ENCODE measurements around the gene CARS2.
"Not testable (repeated sequence)": the region's sequence is repeated elsewhere in the genome, so short reads cannot be mapped to it uniquely, and the experiment has no call there.

Gene CARS2, protein sequence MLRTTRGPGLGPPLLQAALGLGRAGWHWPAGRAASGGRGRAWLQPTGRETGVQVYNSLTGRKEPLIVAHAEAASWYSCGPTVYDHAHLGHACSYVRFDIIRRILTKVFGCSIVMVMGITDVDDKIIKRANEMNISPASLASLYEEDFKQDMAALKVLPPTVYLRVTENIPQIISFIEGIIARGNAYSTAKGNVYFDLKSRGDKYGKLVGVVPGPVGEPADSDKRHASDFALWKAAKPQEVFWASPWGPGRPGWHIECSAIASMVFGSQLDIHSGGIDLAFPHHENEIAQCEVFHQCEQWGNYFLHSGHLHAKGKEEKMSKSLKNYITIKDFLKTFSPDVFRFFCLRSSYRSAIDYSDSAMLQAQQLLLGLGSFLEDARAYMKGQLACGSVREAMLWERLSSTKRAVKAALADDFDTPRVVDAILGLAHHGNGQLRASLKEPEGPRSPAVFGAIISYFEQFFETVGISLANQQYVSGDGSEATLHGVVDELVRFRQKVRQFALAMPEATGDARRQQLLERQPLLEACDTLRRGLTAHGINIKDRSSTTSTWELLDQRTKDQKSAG

DNA sequence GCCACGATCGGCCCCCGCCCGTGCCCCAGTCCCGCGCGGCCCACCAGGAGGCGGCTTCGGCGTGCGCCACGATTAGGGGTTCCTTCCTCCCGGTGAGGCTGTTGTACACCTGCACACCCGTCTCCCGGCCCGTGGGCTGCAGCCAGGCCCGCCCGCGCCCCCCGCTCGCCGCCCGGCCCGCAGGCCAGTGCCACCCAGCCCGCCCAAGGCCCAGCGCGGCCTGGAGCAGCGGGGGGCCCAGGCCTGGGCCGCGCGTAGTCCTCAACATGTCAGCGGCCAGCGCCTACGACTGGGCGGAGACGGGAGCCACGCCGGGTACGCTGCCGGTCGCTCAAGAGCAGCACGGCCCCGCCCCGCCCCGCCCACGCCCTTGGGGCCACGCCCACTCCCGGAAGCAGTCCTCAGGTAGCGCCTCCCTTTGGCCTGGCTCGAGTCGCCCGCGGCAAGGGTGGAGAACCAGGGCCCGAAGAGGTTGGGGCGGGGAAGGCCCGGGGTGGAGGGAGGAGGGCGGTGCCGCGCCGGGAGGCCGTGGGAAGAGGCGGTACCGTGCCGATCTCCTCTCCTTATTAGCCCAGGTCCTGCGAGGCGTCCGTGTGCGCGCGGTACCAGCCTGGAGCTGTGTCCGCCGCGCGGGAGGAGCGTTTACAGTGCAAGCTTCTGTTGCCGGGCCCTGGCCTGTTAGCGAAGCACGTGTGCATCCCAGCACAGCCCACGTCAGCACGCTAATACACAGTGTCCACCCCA lies at the start of gene CARS2:
CARS2 (minus strand) TSS at position 291 of the 744 bp plus-strand sequence; CDS start at position 268, 23 bp downstream.
- peak; percentile 49 to 82 for DNase-seq

DNA sequence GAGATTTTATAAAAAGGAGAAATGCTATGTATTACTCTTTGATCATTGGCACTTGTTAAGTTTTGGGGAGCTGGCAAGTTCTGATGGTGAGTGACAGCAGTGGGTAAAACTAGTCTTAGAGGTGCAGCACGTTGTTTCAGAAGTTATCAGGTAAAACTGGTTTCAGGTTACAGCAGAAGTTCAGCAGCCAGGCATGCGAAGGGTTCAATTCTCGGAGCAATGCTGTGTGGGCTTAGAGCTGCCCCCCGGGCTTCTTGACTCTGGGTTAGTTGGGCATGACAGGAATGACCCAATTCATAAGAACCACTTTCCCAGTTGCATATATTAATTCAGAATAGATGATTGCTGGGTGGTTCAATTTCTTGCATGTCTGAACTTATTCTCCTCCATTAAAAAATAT lies 42.4 kb upstream of the CARS2 start:
- no peak for DNase-seq

DNA sequence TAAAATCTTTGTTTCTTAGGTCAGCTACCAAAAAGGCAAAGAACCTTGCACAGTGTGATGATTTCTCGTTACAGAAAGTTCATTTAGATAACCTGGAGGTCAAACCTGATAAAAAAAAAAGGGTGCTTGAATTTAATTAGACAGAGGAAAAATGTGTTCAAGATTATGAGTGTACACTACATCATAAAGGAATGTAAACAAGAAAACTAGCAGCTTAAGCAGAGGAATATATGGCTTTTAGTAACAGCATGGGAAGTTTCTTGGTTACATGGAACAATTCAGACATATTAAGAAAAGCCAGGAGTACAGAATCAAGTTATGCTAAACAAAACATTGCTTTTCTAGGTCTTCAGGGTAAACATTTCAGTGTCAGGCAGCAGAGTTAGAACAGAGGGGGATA lies 40.5 kb upstream of the CARS2 start:
- DNase-seq: no peak

DNA sequence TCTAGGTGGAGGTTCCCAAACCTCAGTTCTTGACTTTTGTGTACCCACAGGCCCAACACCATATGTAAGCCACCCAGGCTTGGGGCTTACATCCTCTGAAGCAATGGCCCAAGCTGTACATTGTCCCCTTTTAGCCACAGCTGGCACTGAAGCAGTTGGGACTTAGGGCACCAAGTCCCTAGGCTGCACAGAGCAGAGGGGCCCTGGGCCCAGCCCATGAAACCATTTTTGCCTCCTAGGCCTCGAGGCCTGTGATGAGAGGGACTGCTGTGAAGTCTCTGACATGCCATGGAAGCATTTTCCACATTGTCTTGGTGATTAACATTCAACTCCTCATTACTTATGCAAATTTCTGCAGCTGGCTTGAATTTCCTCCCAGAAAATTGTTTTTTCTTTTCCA lies 37.8 kb upstream of the CARS2 start:
- DNase-seq: no peak

DNA sequence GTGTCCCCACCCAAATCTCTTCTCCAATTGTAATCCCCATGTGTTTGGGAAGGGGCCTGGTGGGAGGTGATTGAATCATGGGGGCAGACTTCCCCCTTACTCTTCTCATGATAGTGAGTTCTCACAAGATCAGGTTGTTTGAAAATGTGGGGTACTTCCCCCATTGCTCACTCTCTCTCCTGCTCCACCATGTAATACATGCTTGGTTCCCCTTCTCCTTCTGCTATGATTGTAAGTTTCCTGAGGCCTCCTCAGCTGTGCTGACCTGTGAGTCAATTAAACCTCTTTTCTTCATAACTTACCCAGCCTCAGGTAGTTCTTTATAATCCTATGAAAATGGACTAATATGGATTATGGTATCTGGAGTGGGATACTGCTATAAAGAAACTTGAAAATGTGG lies 31.6 kb upstream of the CARS2 start:
- no peak for DNase-seq

DNA sequence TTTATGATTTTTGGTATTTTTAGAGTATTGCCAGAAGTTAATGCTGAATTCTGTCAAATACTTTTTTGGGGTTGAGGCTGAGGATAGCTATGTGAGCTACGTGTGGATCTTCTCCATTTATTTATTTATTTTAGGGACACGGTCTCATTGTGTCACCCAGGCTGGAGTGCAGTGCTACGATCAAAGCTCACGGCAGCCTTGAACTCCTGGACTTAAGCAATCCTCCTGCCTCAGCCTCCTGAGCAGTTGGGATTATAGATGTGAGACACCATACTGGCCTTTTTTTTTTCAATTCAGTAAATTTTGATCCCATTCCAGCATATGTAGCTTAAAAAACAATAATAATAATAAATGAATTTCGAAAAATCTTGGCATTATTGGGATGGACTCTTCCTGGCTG lies 28.6 kb upstream of the CARS2 start:
- no peak for DNase-seq

DNA sequence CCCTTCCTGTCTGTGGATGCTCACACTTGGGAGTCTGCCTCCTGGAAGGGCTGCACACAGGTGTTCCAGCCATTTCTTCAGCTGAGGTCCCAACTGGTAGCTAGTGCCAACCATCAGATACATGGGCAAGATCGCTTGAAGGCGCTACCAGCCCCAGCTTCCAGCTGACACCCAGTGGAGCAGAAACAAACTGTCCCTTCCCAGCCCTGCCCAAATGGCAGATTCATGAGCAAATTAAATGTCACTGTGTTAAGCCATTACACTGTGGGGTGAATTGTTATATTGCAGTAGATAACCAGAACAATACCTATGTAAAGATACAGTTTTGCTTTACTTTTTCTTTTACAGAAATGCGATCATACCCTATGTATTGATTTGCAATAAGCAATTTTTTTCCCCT lies 25.2 kb upstream of the CARS2 start:
- DNase-seq: no peak

DNA sequence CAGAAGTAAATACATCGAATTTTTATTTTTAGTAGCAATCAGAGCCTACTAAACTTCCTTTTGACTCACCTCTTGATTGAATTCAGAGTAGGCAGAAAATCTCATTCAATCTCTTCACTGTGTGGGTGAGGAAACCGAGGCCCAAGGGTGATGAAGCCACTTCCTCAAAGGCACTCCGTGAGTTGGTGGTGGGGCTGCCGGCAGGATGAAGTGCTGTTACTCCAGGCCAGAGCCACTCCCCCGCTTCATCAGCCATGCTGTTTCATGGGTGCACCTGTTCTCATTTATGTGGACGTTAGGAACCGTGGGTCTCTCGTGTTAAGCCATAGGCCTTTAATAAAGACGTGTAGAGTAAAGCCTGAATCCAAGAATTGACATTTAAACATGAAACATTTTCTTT lies 20.8 kb upstream of the CARS2 start:
- DNase-seq: no peak

DNA sequence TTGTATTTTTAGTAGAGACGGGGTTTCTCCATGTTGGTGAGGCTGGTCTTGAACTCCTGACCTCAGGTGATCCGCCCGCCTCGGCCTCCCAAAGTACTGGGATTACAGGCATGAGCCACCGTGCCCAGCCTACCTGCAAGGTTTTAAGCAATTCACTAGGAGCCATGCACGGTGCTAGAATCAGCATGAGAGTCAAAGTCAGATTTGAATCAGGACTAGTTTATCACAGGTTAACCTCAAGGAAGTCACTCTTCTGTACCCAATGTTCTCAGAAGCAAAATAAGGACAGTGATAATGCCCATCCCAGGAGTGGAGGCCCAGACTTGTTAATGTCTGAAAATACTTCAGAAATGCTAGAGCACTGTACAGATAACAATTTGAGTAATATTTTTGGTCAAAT lies 20.2 kb upstream of the CARS2 start:
- DNase-seq: not testable (repeated sequence)

DNA sequence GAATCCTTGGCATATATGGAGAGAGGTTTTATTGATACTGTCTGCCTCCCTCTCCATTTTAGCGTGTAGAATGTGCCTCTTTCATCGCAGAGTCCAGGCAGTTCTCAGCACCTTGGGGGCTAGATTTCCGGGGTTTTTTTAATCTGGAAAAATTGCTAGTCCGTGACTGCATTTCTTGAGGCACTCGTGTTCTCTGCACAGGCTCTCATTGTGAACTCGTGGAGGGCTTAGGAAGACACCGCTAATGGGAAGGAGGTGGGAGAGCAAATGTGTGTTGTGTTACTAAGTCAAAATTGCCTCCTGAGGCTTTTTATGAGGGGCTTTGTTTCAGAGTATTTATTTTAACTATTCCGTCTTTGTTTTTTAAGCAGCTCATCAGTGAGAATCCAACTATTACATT lies 17.7 kb upstream of the CARS2 start:
- DNase-seq: no peak

DNA sequence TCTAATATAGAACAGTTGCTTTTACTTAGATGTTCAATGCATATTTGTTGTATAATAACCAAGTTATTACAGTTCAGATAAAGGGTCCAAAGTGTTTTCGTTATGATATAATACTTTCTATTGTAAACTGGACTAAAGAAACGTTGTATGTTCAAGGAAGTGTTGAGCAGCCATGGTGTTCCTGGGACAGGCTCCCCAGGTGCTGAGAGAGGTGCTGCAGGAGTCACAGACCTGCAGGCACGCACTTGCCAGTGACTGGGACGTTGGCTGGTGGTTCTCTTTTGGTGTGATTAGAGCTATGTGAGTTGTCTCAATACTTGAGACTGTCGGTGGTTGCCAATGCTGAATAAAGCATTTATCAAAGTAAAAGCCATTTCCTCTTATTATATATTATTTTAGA lies 17.1 kb upstream of the CARS2 start:
- DNase-seq: no peak

DNA sequence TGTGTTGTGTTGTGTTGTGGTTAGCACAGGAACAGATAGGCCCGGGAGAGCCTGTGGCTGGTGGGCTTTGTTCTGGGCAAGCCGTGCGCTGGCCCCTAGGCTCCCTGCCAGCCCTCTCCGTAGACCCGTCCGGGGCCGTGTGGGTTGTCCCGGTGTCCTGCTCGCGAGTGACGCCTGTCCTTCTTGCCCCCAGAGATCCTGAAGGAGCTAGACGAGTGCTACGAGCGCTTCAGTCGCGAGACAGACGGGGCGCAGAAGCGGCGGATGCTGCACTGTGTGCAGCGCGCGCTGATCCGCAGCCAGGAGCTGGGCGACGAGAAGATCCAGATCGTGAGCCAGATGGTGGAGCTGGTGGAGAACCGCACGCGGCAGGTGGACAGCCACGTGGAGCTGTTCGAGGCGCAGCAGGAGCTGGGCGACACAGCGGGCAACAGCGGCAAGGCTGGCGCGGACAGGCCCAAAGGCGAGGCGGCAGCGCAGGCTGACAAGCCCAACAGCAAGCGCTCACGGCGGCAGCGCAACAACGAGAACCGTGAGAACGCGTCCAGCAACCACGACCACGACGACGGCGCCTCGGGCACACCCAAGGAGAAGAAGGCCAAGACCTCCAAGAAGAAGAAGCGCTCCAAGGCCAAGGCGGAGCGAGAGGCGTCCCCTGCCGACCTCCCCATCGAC lies 13.3 kb upstream of the CARS2 start:
- no peak for DNase-seq

DNA sequence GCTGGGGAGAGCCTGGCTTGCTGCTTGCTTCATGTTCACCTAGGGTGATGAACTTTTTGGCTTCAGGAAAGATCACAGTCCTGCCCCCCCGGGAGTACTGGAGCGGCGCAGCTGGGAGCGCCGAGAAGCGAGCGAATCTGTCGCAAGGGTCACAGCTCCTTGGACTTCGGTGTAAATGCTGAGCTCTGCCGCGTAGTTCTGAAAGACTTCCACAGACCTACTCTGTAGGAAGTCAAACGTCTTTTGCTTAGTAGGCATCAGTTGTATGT lies 10.3 kb upstream of the CARS2 start:
- DNase-seq: no peak

DNA sequence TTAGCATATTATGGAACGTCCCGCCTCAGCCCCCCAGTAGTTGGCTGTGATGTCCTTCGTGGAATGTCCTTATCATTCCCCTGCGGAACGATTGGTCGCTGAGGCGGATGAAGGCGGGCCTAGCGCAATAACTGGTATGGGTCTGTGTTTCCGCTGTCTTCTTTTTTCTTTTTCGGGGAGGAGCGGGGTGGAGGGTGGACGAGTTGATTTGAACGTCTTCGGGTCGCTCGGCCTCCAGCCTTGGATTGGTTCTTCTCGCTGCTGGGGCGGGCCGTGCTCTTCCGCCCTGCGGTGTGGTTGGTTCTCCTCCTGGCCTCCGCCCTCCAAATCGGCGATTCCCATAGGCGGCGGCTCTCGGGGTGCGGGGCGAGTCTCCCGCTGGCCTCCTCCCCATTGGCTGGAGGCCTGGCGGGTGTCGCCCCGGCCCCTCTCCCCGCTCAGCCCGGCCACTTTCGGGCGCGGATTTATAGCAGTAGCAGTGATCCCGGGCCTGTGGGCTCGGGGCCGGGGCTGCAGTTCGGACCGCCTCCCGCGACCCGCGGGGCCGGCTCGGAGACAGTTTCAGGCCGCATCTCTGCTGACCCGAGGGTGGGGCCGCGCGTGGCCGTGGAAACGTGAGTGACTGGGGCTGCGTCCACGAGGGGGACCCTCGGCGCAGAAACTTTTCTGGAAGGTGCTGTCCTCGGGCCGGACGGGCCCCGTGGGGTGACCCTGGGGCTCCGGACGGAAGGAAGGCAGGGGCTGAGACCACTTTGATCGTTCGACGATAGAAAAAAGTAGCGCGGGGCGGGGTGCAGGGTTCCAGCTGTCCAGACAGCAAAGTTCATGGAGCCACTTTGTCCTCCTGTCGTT lies 9.7 kb upstream of the CARS2 start:
- DNase-seq: peak; percentile 77 to 95

DNA sequence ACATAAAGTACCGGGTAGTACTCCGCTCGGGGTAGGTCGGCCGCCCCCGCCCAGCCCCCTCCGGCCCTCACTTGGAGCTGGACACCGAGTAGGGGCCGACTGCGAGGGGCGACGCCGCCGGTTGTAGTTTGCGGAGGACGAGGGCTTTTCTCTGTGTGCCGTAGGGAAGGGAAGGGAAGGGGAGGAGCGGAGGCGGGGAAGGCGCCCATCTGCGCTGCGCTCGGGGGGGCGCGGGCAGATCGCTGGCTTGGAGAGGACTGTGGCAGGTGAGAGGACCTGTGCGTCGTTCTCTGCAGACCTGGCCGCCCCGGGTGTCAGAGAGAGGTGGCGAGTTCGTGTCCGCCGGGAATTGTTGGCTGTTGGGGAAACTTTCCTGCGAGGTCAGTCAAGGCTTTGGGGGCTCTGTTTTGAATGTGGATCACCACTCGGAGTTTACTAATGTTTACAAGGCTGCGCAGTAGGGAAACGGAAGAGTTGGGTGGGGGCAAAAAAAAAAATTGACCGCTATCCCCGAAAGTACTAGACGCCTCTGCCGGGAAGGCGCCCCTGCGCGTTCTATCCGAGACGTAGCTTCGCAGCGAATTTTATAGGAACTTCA lies 9.0 kb upstream of the CARS2 start:
- DNase-seq: no peak

DNA sequence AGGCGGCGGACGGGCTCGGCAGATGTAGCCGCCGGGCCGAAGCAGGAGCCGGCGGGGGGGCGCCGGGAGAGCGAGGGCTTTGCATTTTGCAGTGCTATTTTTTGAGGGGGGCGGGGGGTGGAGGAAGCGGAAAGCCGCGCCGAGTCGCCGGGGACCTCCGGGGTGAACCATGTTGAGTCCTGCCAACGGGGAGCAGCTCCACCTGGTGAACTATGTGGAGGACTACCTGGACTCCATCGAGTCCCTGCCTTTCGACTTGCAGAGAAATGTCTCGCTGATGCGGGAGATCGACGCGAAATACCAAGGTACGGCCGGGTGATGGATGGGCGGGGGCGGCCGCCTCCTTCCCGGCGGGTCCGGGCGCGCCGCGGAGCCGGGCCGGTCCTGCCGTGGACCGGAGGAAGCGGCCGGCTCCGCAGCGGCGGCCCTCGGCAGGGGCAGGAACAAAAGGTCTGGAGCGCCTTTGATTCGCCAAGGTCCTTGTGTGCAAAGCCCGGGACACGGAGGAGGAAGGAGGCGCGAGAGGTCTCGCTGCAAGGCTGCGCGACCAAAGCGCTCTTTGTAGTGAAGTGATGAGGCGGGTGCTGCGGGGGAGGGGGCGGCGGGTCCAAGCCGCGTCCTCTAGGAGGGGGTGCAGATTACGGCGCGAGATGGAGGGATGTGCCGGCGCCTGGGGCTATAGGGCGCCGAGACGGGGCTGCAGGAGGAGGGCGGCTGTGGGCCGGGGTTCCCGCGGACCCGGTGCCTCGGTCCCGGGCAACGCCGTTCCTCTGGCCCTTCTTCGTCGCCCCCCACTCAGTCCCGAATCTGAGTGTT lies 8.3 kb upstream of the CARS2 start:
- peak in 1 of 2 experiments; percentile 1 for DNase-seq

DNA sequence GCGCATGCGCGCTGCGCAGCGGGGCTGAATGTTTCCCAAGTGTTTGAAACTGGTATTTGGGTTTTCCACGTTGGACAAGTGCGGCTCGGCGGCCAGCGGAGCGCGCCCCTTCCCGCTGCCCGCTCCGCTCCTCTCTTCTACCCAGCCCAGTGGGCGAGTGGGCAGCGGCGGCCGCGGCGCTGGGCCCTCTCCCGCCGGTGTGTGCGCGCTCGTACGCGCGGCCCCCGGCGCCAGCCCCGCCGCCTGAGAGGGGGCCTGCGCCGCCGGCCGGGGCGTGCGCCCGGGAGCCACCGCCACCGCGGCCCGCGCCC lies 7.7 kb upstream of the CARS2 start, which contains the start of gene ING1:
ING1 (plus strand) TSS at position 59 of the 311 bp plus-strand sequence. CDS start 450 bp downstream, outside the sequence.
- no peak for DNase-seq

DNA sequence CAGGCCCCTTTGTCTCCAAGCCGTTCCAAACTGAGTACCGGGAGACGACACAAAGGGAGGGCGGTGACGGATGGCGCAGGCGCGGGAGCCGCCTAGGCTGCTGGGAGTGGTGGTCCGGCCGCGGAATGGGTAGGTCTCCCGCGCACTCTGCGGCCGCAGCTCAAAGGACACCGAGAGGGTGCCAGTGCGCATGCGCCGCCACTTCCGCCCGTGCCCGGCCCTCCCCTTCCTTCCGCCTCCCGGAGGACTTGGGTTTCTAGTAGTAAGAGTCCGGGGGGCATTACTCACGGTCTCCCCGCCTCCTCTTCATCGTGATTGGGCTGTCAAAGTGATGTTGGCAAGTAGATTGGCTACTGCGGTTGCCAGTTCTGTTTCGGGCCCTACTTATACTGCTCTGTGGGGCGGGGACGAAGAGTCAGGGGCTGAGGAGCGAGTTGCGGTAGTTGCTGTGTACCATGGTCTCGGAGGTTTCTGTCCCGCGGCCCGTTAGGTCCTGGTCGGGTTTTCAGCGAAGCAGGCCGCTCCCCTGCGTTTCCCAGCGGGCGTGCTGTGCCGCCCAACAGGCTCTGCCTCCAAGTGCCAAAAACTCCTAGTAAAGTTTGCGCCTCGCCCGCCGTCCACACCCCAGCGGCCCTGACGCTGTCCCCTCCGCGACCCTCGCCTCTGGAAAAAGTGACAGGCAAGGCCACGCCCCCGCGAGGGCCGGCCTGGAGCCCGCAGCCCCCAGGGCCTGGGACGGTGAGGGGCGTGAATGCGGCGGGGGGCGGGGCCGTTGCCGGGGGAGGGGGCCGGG lies 7.1 kb upstream of the CARS2 start:
- DNase-seq: peak; percentile 56 to 85

DNA sequence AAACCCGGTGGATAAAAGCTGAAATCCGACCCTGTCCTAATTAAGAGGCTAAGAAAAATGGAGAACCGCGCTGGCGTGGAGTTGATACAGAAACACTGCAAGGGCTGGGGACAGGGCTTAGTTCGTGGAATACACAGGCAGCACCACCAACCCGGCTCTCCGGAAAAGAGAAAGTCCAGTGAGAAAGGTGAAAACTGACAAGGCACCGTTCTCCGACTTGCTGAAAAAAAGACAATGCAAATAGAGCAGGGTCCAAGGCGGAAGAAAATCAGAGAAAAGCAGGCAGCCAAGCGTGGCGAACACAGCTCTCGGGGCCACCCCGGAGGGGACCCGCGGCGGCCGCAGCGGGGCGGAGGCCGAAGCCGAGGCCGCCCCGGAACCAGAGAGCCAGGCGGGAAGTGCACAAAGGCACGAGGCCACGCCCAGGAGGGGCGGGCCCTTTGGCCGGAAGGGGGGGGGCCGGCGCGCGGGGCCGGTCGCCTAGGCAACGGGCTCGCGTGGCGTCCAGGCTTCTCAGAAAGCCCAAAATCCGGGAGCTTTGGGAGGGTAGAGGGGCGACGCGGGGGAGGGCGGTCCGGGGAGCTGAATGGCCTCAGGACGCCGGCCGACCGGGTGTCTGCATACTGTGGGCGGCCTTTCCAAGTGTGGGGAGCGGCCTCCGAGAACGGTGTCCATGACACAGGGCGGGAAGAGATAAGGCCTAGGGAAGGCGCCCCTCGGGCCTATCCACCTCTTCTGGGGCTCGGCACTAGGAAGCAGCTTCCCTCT lies 6.3 kb upstream of the CARS2 start:
- DNase-seq: peak; percentile 10 to 72

Measured in NCI-H446 (cell line).